AG09309 (cell line): Measurements from ENCODE around the gene ARHGAP30.
"Not testable (repeated sequence)": the region's sequence is repeated elsewhere in the genome, so short reads cannot be mapped to it uniquely, and the experiment has no call there.

Experiments
- DNase-seq: peaks from one replicate; pipeline ENCODE4 v3.0.0-alpha.2; 2010; ENCODE audit warnings: low read depth
- H3K4me3 ChIP-seq: 2 replicates; pipeline ENCODE4 v1.5.1; 2011; ENCODE audit warnings: mild to moderate bottlenecking, low read depth, low read length, moderate library complexity; ENCODE audit not compliant: control insufficient read depth
- TF ChIP-seq, protein P1 (sequence below): IDR thresholded peaks from 2 replicates; pipeline ENCODE4 v1.5.1; 2011; ENCODE audit warnings: mild to moderate bottlenecking, low read depth, low read length, inconsistent platforms; ENCODE audit not compliant: insufficient read depth, control insufficient read depth; ENCODE audit errors: missing control alignments

Gene ARHGAP30

DNA sequence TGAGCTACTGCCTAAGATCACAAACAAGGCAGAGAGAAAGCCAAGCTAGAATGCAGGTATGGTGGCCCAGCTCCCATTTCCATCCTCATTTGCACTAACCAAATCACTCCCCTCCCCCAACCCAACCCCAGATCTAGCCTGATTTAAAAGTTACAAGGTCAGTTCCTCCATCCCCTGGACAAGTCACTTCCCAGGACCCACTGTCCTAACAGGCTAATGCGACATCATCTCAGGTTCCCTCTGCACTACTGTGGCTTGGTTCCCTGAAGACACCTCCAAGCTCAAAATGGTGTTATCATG is 51.1 kb downstream of the ARHGAP30 start:
- no peak for DNase-seq
- TF ChIP-seq, protein P1, sequence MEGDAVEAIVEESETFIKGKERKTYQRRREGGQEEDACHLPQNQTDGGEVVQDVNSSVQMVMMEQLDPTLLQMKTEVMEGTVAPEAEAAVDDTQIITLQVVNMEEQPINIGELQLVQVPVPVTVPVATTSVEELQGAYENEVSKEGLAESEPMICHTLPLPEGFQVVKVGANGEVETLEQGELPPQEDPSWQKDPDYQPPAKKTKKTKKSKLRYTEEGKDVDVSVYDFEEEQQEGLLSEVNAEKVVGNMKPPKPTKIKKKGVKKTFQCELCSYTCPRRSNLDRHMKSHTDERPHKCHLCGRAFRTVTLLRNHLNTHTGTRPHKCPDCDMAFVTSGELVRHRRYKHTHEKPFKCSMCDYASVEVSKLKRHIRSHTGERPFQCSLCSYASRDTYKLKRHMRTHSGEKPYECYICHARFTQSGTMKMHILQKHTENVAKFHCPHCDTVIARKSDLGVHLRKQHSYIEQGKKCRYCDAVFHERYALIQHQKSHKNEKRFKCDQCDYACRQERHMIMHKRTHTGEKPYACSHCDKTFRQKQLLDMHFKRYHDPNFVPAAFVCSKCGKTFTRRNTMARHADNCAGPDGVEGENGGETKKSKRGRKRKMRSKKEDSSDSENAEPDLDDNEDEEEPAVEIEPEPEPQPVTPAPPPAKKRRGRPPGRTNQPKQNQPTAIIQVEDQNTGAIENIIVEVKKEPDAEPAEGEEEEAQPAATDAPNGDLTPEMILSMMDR = no peak
- H3K4me3 ChIP-seq = no peak overlapping the region

DNA sequence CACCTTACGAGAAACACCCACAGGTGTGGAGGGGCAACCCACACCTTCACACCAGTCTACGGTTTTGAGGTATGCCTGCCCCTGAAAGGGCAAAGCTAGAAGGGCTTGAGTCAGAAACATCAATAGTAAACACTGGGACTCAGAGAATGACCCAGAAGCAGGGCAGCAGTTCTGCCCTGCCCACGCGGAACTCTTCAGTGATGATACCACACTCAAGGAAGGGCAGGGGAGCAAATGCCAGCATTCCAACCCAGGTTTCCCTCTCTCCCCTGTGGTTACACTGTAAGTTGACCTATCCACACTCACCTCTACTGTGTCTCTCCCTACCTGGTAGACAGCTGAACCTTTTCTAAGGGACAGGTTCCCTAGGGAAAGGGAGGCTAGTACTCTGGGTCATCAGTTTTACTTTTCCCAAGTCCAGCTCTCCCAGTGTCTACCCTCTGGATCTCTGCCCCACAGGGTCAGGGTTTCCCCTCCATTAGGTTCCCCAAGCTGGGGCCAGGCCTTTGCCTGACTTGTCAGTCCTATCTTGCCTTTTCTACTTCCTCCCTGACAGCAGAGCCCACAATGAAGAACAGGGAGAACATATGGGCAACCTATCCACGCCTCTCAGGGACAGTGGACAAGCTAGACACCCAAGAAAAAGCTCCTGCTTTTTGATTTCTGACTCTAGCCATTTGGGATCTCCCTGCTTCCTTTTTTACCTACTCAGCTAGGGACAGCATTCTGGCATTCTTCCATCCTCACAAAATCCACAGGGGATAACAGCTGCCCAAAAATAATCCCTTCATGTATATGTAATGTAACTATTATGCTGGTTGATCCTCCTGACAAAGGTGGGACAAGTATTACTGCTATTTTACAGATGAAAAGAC is 51.7 kb downstream of the ARHGAP30 start:
- no peak overlapping the region for H3K4me3 ChIP-seq
- DNase-seq = no peak
- TF ChIP-seq, protein P1 = no peak

DNA sequence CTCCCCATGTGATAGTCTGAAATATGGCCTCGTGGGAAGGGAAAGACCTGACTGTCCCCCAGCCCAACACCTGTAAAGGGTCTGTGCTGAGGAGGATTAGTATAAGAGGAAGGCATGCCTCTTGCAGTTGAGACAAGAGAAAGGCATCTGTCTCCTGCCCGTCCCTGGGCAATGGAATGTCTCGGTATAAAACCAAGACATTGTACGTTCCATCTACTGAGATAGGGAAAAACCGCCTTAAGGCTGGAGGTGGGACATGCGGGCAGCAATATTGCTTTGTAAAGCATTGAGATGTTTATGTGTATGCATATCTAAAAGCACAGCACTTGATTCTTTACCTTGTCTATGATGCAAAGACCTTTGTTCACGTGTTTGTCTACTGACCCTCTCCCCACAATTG is 52.5 kb downstream of the ARHGAP30 start:
- not testable (repeated sequence) for DNase-seq, H3K4me3 ChIP-seq

DNA sequence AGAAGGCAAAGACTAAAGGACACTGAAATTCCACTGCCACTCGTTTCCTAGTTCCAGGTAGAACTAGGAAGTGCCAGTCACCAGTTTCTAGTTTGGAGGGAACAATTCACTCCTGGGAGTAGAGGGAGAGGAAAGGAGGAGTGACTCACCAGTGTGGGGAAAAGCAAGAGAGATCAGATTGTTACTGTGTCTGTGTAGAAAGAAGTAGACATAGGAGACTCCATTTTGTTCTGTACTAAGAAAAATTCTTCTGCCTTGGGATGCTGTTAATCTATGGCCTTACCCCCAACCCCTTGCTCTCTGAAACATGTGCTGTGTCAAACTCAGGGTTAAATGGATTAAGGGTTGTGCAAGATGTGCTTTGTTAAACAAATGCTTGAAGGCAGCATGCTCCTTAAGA is 53.0 kb downstream of the ARHGAP30 start:
- not testable (repeated sequence) for H3K4me3 ChIP-seq, DNase-seq

DNA sequence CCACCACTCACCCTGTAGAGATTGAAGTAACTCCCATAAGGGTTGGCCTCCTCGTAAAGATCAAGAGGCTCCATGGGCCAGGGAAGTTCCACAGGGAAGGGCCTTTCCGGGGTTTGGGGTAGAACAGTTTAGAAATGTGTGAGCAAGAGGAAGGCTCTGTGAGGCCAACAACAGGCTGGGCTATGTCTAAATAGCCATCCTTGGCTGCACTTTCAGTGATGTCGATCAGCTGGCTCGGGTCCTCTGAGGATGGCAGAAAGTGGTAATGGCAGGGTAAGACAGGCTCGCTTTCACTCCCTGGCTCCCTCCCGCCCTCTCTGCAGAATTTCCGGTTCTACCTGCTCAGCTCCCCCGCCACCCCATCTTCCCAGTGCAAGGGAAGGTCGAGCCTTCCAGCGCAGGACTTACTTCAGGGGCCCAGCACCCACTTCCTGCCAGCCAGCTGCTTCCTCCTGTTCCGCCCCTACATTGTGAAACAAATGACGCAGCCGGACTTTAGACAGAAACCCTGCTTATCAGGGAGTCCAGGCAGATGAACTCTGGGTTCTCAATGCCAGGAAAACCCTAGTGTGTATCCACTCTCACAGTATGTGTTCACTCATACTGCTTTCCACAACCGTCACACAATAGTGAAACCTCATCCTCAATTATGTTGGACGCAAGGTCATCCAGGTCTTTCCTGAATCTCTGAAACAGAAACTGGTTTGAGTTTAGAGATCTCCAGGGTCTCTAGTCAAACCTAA is 56.0 kb downstream of the ARHGAP30 start:
- H3K4me3 ChIP-seq = no peak overlapping the region
- DNase-seq = no peak
- TF ChIP-seq, protein P1 = no peak

DNA sequence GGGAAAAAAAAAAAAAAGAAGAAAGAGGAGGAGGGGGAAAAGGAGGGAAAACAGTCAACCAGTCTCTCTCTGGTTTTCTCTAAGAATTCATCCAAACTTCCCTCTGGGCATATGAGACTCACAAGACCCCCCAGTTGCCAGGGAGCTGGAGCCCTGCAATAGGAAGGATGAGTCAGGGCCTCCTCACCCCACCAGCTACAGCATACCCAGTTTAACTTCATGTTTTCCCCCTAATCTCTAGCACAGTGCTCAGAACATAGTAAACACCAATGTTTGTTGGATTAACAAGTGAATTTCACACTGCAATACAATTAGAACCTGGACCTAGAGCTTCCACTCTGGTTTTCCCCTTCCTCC is 56.6 kb downstream of the ARHGAP30 start:
- no peak for DNase-seq
- TF ChIP-seq, protein P1 = no peak
- H3K4me3 ChIP-seq = no peak overlapping the region

DNA sequence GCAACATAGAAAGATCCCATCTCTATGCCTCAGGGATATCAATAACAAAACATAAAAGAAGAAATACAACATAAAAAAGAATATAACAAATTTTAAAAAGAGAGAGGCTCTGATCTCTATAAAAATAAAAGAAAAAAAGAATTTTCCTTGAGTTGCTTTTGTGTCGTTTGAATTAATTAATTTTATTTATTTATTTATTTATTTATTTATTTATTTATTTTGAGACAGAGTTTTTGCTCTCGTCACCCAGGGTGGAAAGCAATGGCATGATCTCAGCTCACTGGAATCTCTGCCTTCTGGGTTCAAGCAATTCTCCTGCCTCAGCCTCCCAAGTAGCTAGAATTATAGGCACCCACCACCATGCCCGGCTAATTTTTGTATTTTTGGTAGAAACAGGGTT is 57.3 kb downstream of the ARHGAP30 start:
- DNase-seq = no peak
- H3K4me3 ChIP-seq = no peak overlapping the region
- TF ChIP-seq, protein P1 = no peak
